Stimulated activated CD8-positive, alpha-beta memory T cell treated with anti-CD3 and anti-CD28 coated beads, Interleukin-2, amount 100 ng/mL, for 48 hours (primary cell): ENCODE data around the gene KIF27.
"Not testable (repeated sequence)": the region's sequence is repeated elsewhere in the genome, so short reads cannot be mapped to it uniquely, and the experiment has no call there.

Experiments used
- DNase-seq, 2 donors: peaks; one replicate each; pipeline ENCODE4 v3.0.0-alpha.2; 2020; ENCODE audit warnings: low read depth in 2 of 2

Gene KIF27

DNA sequence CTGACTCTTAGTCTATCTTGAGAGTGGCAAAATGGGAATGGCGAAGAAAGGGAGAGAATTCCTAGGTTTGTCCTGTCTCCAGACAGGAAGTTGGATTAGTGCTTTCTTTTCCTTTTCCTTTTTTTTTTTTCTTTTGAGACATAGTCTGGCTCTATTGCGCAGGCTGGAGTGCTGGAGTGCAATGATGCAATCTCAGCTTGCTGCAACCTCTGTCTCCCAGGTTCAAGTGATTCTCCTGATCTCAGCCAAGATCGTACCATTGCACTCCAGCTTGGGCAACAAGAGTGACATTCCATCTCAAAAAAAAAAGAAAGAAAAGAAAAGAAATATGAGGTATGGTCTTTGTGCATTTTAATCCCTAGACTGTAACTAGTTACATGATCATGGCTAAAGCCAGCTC lies 12.6 kb upstream of the KIF27 start:
- no peak for DNase-seq

- no peak for DNase-seq
These were observed 11.6 kb upstream of the KIF27 start for GRCh38 chr9:83932851-83933250.

- no peak for DNase-seq
These were observed 10.8 kb upstream of the KIF27 start for GRCh38 chr9:83932011-83932410.

DNA sequence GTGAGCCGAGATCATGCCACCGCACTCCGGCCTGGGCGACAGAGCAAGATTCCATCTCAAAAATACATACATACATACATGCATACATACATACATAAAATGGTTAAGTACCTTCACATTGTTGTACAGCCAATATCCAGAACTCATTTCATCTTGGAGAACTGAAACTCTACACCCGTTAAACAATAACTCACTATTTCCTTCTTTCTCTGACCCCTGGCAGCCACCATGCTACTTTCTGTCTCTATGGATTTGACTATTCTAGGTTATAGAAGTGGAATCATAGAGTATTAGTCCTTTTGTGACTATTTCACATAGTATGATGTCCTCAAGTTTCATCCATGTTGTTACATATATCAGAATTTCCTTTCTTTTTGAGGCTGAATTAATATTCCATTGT lies 9.6 kb upstream of the KIF27 start:
- no peak for DNase-seq

DNA sequence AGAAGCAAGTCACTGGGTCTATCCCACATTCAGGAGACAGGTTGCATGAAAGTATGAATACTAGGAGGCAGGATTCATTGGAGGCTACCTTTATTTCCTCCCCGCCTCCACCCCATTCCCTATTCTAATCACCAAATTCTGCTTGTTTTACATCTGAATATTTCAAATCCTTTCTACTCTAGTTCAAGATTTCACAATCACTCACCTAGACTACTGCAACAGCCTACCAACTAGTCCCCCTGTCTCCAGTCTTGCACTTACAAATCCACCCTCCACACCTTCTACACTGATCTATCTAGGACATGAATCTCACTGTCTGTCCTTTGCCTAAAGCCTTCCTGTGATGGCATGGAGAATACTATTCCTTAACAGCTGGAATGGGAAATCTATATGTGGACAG lies 6.4 kb upstream of the KIF27 start:
- DNase-seq: no peak

DNA sequence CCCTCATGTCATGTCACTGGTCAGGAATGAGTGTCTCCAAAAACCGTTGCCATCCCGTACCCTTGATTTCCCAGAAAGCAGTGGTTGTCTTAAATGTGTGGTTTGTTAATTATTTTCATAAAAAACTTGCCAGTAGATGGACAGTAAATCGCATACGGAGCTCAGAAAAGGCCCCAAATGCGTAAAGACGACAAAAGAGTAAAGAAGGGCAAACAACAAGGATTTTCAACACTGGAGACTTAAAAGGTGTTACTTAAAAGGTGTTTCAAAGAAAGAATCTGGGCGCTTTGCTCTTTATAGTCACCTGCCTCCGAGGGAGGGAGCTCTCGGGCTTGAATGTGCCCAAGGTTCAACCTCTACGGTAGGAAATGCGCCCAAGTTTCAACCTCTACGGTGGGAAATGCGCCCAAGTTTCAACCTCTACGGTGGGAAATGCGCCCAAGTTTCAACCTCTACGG lies 734 bp downstream of the KIF27 start:
- no peak for DNase-seq

- no peak for DNase-seq
These were observed 2.1 kb downstream of the KIF27 start for GRCh38 chr9:83919111-83919510.

DNA sequence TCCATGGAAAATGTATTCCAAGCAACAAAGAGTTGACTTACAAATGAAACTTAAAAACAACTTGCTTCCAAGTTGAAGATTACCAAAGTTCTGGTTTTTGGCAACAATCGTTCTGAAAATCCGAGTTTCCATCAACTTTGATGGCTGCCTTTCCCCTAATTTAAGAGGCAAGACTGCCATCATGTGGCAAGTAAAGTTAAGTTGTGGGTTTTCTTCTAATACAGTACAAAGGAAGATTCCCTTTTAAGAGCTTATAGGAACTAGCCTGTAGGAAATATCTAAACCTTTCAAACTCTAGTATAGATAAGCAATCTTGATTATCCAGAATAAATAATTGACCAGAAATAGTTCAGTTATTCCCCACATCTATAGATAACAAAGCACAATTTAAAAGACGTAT lies 9.0 kb downstream of the KIF27 start:
- not testable (repeated sequence) for DNase-seq

- DNase-seq: no peak
These were observed 15.1 kb downstream of the KIF27 start for GRCh38 chr9:83906144-83906543.

GRCh38 chr9:83900615-83901014 lies 20.6 kb downstream of the KIF27 start:
- DNase-seq: not testable (repeated sequence)

GRCh38 chr9:83894301-83894700 lies 26.9 kb downstream of the KIF27 start:
- not testable (repeated sequence) for DNase-seq

GRCh38 chr9:83886498-83886897 lies 34.7 kb downstream of the KIF27 start:
- DNase-seq: not testable (repeated sequence)

DNA sequence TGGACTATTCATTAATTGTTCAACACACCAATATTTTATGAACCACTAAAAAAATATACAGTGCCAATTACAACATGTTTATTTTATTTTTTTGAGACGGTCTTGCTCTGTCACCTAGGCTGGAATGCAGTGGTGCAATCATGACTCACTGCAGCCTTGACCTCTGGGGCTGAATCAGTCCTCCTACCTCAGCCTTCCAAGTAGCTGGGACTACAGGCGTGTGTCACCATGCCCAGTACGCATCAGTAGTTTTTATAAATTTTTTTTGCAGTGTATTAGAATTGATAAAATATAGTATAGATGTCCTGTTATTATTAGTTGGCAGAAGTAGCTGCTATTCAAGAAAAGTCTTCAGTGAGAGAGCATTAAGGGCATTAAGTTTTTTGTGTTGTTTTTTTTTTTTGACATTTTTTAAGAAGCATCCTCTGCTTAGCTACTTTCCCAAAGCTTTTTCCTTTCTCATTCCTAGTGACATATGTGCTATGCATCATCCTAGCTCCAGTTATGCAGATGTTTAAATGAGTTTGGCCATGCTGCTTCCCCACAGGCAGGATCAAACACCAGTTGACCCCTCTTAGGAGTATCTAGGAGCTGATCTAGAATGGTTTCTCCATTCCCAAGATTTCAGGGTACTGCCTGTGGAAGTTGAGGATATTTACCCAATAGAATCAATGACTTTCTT lies 35.5 kb downstream of the KIF27 start:
- not testable (repeated sequence) for DNase-seq

DNA sequence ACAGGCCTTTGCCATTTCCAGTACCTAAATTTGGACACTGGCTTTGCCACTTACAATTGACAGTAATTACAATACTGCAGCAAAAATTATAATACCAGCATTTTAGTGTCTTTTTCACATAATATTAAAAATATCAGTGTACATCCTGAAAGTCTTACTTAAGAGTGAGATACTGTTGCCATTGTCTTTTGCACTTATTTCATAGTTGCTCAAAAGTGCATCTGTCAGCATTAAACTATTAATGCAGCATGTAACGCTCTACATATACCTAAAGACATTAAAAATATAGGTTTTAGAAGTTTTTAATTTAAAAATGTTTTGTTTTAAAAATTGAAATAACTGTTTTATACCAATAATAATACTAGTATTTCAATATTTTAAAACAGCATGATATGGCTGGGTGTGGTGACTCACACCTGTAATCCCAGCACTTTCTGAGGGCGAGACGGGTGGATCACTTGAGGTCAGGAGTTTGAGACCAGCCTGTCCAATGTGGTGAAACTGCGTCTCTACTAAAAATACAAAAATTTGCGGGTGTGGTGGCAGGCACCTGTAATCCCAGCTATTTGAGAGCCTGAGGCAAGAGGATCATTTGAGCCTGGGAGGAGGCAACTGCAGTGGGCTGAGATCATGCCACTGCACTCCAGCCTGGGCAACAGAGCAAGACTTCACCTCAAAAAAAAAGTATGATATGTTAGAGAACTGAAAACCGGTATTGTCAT lies 39.4 kb downstream of the KIF27 start:
- not testable (repeated sequence) for DNase-seq

DNA sequence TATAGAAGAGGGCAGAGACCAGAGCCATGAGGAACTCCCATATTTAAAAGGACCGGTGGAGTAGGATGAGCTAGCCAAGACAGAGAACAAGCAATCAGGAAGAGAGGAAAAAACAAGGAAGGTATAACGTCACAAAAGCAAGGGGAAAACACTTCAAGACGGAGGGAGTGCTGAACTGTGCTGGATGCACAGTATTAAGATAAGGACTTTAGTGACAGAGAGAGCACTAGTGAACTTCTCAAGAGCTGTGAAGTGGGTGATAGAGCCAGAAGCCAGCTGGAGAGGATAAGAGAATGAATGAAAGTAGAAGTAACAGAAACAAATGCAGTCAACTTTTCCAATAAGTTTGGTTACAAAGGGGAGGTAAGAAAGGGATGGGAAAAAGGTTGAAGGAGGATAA lies 45.7 kb downstream of the KIF27 start:
- DNase-seq: not testable (repeated sequence)

GRCh38 chr9:83849895-83850294 lies 71.3 kb downstream of the KIF27 start:
- not testable (repeated sequence) for DNase-seq

DNA sequence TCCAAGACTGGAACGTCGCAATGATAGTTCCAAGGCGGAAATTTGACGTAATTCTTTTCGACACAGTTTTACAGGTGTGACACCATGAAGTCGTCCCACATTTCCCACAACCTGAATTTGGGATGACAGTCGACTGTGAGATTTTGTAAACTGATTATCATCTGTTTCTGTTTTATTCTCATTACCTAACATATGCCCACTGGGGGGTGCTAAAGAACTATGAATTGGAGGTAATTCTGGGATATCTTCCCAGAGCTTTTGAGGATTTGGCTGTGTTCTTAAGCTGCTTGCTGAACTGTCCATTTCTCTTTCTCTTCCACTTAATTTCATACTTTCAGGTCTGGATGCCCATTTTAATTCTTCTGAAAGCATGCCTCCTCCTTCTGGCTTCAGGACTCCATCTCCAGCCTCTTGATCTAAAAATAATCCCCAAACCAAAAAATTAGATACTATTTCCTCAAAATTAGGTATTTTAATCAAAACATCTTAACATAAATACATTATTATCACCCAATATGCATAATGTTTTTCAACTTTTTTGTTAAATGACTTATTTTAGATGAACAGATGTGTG lies 84.1 kb downstream of the KIF27 start:
- DNase-seq: not testable (repeated sequence)

- not testable (repeated sequence) for DNase-seq
These were observed 90.7 kb downstream of the KIF27 start for GRCh38 chr9:83830426-83831071.

GRCh38 chr9:83824986-83825623 lies 96.1 kb downstream of the KIF27 start:
- not testable (repeated sequence) for DNase-seq

DNA sequence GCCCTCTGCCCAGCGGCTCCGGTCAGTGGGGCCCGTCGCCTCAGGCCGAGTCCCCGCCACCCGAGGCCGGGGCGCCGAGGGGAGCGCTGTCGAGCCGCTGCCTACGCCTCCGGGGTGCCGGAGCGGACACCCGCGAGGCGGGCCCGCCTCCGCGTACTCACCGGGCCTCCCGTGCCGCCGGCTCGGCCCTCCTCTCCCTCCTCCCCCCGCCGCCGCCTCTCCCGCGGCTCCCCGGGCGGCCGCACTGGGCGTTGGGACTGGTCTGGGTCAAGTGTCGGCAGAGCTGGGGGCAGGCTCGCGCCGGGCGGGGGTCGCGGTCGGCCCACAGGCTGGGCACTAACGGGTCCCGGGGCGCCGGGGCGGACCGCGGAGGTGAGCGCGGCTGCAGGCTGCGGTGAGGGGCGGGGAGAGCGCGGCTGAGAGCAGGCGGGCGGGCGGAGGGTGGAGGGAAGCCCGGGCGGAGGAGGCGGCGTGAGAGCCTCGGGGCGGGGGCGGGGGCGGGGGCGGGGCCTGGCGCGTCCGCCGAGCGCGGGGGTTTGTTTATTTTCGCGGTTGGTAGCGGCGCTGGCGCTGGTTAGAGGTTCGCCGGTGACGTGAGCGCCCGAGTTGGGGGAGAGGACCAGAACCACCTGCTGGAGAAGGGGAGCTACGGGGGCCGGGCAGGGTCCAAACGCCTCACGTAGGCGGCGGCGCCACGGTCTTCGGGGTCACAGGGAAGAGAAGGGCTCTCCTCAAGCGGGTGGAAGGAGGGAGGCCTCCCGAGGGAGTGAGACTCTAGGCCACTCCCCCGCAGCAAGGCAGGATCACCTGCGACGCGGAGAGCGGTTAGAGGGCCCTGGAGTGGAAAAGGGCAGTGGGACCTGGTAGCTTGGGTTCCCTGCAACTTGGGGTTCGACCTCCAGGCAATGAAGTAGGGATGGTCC lies 103.6 kb downstream of the KIF27 start, which contains the start of gene GKAP1:
GKAP1 (minus strand) TSS at position 414 of the 923 bp plus-strand sequence. CDS start 11,252 bp downstream, outside the sequence.
- peak; percentile 53 to 54 for DNase-seq

- not testable (repeated sequence) for DNase-seq
These were observed 104.2 kb downstream of the KIF27 start for GRCh38 chr9:83817011-83817355.
